Testis (tissue), 3 donors: ENCODE measurements around the gene BRAT1. TPM values are rescaled to one million over a fixed set of nuclear protein-coding genes. Genes with fewer than 3 reads are reported as not detected.

Source experiments
- DNase-seq: peaks from one replicate; pipeline ENCODE4 v3.0.0-alpha.2; 2019
- H3K27ac ChIP-seq, 2 donors: fragments of 200-600 bp; sonication (generic); one replicate each; pipeline ENCODE4 v1.5.1; 2019
- H3K27me3 ChIP-seq: fragments of 200-600 bp; sonication (generic); one replicate; pipeline ENCODE4 v1.5.1; 2019
- H3K36me3 ChIP-seq: fragments of 200-600 bp; sonication (generic); one replicate; pipeline ENCODE4 v1.5.1; 2017; ENCODE audit warnings: low read depth; ENCODE audit errors: missing control alignments
- H3K4me1 ChIP-seq: fragments of 200-600 bp; sonication (generic); one replicate; pipeline ENCODE4 v1.5.1; 2019
- H3K4me3 ChIP-seq, 2 donors: fragments of 200-600 bp; sonication (generic); one replicate each; pipeline ENCODE4 v1.5.1; 2017 to 2019
- H3K9me3 ChIP-seq: fragments of 200-600 bp; sonication (generic); one replicate; pipeline ENCODE4 v1.5.1; 2017
- CTCF ChIP-seq, 3 experiments: fragments of 450-650 bp in 2 of 3; fragments of 200-600 bp in 1 of 3; sonication (generic) in 1 of 3; IDR thresholded peaks; one replicate each; pipeline ENCODE4 v1.5.1; 2016 to 2019; ENCODE audit warnings: antibody characterized with exemption in 3 of 3, mild to moderate bottlenecking in 2 of 3, moderate library complexity in 1 of 3
- POLR2A ChIP-seq: fragments of 450-650 bp; IDR thresholded peaks from one replicate; pipeline ENCODE4 v1.6.1; 2017; ENCODE audit warnings: antibody characterized with exemption, mild to moderate bottlenecking, moderate library complexity
- WGBS, 2 donors: methylation state at CpG; one replicate each; pipeline ENCODE4 v1.1.5; 2018; 5-methylcytosine and 5-hydroxymethylcytosine counted together
- intact Hi-C: fragments of 100-400 bp; cut with DNase I; formaldehyde crosslinking; loops from one replicate; pipeline ENCODE4 v1.15.1; 2023; ENCODE audit warnings: low total_unique reads
- polyA plus RNA-seq: library from polyadenylated mRNA; stranded (reverse); fragments of 350-450 nt; fragmentation: Illumina TruSeq; extraction: RNeasy Lipid Tissue Mini Kit (QIAGEN cat#74804); gene quantifications from one replicate; pipeline ENCODE4 v1.2.3, GENCODE V29; 2014; ENCODE audit warnings: low read depth, low replicate concordance; ENCODE audit not compliant: insufficient read depth
- total RNA-seq, 2 donors: library from RNA; depleted of rRNA; stranded (reverse); fragments of >200 nt; gene quantifications; one replicate each; pipeline ENCODE4 v1.2.3, GENCODE V29; 2016

BRAT1 gene
- total and polyA plus RNA-seq, 3 donors from 2014 or later = 45.3 to 108 (median 104) TPM

- H3K27me3 ChIP-seq = no peaks in the 10 kb centered on the region
- TF ChIP-seq CTCF (IDR thresholded peaks at IDR 0.05) (no peak), POLR2A (no peak)
- peaks cover 16% of the 10 kb centered on the region for H3K4me1 ChIP-seq
- H3K4me3 ChIP-seq = no peak overlapping the region
- intact Hi-C loops = no loop called here
- no peak for DNase-seq
- H3K36me3 ChIP-seq = no peaks in the 10 kb centered on the region
- no peak overlapping the region for H3K27ac ChIP-seq
- no peaks in the 10 kb centered on the region for H3K9me3 ChIP-seq
- 84% methylated on average over 19 of the region's 19 CpGs; no CpG with 5 or more reads in 1 of the 2 donors for WGBS, 2 donors
Observed at GRCh38 chr7:2504889-2505375, 50.4 kb downstream of the BRAT1 start.

- TF ChIP-seq POLR2A (no peak), CTCF (IDR thresholded peaks at IDR 0.05) (no peak)
- WGBS, 2 donors = 90 to 91% methylated on average over 13 to 21 of the region's 21 CpGs
- intact Hi-C loops = no loop called here
- Histone ChIP-seq H3K4me3 (no peak overlapping the region), H3K27ac (no peak overlapping the region), H3K27me3 (no peaks in the 10 kb centered on the region), H3K36me3 (no peaks in the 10 kb centered on the region), H3K9me3 (no peaks in the 10 kb centered on the region), H3K4me1 (peaks cover 14% of the 10 kb centered on the region)
- no peak for DNase-seq
Observed at GRCh38 chr7:2504128-2504888, 51.0 kb downstream of the BRAT1 start.

- Histone ChIP-seq H3K36me3 (no peaks in the 10 kb centered on the region), H3K4me3 (no peak overlapping the region), H3K4me1 (peaks cover 6% of the 10 kb centered on the region), H3K27me3 (no peaks in the 10 kb centered on the region), H3K9me3 (no peaks in the 10 kb centered on the region), H3K27ac (no peak overlapping the region)
- 43 to 47% methylated on average over 16 to 25 of the region's 25 CpGs for WGBS, 2 donors
- no peak for TF ChIP-seq CTCF (IDR thresholded peaks at IDR 0.05)
- intact Hi-C loops = no loop called here
- DNase-seq = no peak
Observed at GRCh38 chr7:2503056-2503941, 52.0 kb downstream of the BRAT1 start.

- no peak for DNase-seq
- H3K4me3 ChIP-seq = no peak overlapping the region
- H3K4me1 ChIP-seq = peaks cover 12% of the 10 kb centered on the region
- WGBS, 2 donors = 70 to 82% methylated on average over 2 to 13 of the region's 13 CpGs
- no peaks in the 10 kb centered on the region for H3K27me3 ChIP-seq
- intact Hi-C loops = no loop called here
- H3K27ac ChIP-seq = no peak overlapping the region
- H3K36me3 ChIP-seq = no peaks in the 10 kb centered on the region
- H3K9me3 ChIP-seq = no peaks in the 10 kb centered on the region
- TF ChIP-seq CTCF (IDR thresholded peaks at IDR 0.05) (no peak), POLR2A (no peak)
Observed at GRCh38 chr7:2502647-2502966, 52.7 kb downstream of the BRAT1 start.
